Right renal pelvis (tissue), 4 donors: Measurements from ENCODE around the gene CARD11. TPM values are rescaled to one million over a fixed set of nuclear protein-coding genes. Genes with fewer than 3 reads are reported as not detected.

Experiments
- DNase-seq, 4 donors: peaks; one replicate each; pipeline ENCODE4 v3.0.0-alpha.2; 2013; ENCODE audit warnings: low read depth in 4 of 4, low spot score in 3 of 4, missing footprints in 1 of 4
- polyA plus RNA-seq, 4 donors: library from polyadenylated mRNA; unstranded; fragments of 120-200 nt; gene quantifications; one replicate each; pipeline ENCODE4 v1.2.1, GENCODE V29; 2013; ENCODE audit not compliant: insufficient read length in 4 of 4

The CARD11 gene
- polyA plus RNA-seq, 4 donors: 1.00 to 2.4 (median 1.5) TPM

DNA sequence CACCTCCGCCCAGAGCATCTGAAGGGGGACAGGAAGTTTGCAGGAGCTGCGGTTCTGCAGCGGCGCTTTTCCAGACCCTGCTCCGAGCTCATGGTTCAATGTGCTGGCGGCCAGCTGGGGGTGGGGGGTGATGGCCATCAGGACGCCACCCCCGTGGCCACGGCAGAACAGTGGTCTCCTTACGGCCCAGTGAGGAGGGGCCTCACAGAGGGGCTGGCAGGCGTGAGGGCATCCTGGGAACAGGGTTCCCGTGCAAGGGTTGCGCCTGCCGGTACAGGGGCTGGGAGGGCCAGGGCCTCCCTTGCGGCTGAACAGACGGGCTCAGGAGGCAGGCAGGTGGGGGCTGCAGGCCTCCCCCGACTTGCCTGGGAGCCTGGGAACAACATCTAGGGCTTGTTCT lies 160.6 kb downstream of the CARD11 start:
- no peak for DNase-seq

- DNase-seq: no peak
These were observed 161.6 kb downstream of the CARD11 start for GRCh38 chr7:2882111-2882510.

- no peak for DNase-seq
These were observed 162.7 kb downstream of the CARD11 start for GRCh38 chr7:2880874-2881533.

- DNase-seq: no peak
These were observed 163.6 kb downstream of the CARD11 start for GRCh38 chr7:2880051-2880450.

DNA sequence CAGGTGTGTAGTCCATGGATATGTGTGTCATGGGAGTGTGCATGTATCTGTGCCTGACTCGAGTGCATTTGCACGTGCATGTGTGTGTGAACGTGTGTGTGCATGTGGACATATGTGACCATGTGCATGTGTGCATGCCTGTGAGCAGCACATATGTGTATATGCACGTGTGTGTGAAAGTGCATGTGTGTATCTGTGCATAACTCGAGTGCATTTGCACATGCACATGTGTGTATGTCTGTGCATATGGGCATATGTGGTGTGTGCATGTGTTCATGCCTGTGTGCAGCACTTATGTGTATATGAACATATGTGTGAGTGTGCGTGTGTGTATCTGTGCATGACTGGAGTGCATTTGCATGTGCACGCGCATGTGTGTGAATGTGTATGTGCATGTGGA lies 164.3 kb downstream of the CARD11 start:
- no peak for DNase-seq

DNA sequence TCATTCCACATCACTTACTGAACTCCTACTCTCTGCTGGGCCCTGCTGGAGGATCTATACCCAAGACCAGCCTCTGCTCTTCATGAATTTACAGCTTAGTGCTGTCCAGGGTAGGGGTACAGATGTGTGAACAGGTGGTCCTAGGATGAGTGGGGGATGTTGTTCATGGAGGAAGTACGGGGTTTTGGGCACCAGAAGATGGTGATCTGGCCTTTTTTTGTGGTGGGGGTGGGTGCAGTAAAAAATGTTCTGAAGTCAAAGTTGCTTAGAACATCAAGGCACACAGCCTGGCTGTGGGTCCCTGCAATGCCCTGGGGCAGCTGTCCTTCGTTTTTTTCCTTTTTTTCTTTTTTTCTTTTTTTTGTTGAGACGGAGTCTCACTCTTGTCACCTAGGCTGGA lies 165.4 kb downstream of the CARD11 start:
- no peak for DNase-seq

GRCh38 chr7:2876031-2876731 lies 167.5 kb downstream of the CARD11 start:
- DNase-seq: no peak

DNA sequence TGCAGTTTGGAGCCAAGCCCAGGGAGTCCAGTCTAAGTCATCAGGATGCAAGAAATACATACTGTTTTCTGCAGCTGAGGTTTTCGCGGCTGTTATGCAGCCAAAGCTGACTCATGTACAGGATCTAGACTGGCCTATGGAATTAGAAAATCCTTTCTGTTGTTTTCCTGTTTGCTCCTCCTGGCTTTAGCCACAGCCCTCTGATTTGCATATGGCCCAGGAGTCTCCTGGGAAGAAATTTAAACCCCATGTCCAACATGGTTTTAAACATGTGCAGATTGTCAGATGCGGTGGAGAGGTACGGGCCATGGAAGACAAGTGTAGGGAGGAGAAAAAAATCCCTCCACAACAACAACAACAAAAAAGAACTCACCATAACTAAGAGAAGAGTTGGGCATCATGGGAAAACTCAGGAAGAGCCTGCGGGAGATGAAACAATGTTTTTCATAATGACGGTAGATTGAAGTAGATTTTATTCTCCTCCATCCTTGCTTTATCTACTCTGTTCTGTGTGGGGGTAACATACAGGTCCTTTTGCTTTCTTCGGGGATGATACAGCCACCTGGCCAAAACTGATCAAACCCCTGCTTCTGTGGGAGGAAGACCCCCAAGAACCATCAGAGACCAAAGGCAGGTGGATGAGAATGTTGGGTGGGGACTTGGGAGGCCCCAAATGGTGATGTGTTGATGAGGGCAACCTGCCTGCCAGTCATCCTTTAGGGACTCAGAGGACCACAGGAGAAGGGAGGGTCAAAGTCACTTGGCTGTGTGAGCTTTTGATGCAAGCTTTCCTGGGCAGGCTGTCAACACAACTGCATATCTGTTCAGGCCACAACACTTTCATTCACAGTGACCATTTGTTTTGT lies 169.7 kb downstream of the CARD11 start:
- DNase-seq: no peak

GRCh38 chr7:2873146-2873545 lies 170.5 kb downstream of the CARD11 start:
- no peak for DNase-seq

DNA sequence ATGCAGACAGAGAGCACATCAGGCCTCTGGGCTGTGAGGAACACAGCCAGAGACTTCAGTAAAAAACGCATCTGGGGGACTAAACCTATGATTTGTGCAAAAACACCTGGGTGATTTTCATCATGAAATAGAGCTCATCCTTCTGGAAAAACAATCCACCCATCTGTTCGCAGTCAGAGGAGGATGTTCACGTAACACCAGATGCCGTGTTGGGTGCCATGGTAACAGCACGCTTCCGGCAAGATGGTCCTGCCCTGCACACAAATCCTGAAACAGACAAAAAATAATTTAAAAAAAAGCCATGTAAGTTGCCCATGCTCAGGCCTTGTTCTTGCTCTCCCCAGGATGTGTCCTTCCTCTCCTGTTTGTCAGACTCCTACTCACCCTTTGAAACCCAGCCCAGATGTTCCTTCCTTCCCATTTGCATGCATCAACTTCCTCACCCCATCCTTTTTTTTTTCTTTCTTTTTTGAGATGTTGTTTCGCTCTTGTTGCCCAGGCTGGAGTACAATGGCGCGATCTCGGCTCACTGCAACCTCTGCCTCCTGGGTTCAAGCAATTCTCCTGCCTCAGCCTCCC lies 171.3 kb downstream of the CARD11 start:
- DNase-seq: no peak

GRCh38 chr7:2870471-2870931 lies 173.2 kb downstream of the CARD11 start:
- DNase-seq: no peak

- DNase-seq: no peak
These were observed 173.7 kb downstream of the CARD11 start for GRCh38 chr7:2869981-2870380.

GRCh38 chr7:2866601-2867000 lies 177.1 kb downstream of the CARD11 start:
- no peak for DNase-seq

GRCh38 chr7:2864999-2865670 lies 178.5 kb downstream of the CARD11 start:
- DNase-seq: no peak

DNA sequence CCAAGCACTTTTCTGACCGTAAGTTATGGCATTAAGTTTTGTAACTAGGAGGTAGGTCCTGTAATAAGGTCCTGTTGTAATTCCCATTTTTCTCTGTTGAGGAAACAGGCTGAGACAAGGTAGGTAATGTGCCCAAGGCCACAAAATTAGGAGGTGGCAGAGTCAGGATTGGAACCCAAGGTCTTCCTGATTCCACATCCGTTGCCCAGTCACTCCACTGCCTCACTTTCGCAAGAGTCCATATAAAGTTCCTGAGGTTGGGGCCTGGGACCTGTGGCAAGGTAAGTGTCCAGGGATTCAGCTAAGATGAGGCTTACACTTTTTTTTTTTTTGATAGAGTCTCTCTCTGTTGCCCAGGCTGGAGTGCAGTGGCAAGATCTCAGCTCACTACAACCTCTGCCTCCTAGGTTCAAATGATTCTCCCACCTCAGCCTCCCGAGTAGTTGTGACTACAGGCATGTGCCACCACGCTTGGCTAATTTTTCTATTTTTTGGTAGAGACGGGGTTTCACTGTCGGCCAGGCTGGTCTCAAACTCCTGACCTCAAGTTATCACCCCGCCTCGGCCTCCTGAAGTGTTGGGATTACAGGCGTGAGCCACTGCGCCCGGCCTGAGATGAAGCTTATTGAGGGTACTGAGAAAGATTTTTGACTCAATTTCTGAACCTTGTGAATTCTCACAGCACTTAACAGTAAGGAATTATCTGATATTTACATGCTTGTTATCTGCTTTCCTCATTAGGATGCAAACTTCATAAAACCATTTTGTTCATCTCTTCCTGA lies 179.3 kb downstream of the CARD11 start:
- DNase-seq: no peak

DNA sequence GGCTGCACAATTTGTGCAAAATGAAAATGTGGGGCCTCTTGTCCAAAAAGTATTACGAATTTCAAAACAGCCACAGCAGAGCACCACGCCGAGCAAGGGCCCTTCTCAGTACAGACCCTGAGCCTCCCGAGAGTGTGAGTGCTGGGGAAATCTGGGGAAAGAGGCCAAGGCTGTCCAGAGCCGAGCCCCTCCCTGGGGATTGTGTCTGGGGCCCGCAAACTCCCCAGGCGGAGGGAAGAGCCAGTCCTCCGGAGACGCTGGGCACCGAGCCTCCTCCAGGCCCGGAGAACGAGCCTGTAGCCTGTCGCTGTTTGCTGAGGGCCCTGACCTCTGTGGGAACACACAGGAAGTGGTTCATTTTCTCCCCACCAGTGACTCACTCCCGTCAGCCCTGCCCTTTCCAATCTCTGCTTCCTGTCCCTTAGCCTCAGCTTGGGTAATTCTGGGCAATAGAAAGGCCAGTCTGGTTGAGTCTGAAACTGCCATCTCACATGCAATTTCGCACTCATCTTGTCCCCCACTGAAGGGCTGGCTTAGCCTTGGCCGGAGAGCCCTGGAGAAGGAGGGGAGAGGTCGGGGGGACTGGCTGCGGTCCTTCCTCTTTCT lies 180.1 kb downstream of the CARD11 start:
- no peak for DNase-seq

DNA sequence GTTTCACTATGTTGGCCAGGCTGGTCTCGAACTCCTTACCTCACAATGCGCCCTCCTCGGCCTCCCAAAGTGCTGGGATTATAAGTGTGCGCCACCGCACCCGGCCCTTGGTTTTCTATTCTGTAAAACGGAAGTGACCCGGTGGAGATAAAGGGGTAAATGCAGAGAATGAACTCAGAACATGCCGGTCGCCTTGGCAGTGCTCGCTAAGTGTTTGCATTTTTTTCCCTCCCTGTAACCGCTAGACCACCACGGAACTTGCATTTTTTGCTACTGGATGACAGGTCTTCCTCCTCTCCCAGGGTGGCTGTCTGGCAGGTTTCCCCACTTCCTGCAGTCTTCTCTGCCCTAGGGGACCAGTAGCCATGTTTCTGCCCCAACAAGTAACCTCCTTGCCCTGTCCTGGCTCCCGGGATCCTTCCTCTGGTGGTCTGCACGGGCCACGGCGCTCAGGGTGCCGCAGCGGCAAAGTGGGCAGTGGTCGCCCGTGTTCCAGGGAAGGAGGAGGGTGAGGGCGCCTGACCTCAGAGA lies 180.8 kb downstream of the CARD11 start:
- no peak for DNase-seq

DNA sequence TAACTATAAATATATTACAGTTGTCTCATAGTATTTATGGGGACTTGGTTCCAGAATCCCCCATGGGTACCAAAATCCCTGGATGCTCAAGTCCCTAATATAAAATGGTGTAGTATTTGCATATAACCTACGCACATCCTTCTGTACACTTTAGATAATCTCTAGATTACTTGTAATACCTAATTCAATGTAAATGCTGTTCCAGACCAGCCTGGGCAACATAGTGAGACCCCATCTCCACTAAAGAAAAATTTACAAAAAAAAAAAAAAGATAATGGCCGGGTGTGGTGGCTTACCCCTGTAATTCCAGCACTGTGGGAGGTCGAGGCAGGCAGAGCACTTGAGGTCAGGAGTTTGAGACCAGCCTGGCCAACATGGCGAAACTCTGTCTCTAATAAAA lies 182.2 kb downstream of the CARD11 start:
- no peak for DNase-seq

GRCh38 chr7:2860627-2861133 lies 183.0 kb downstream of the CARD11 start:
- no peak for DNase-seq
